ENCODE data around the gene MACROD1. TPM values are rescaled to one million over a fixed set of nuclear protein-coding genes. Genes with fewer than 3 reads are reported as not detected.
A peak's percentile ranks its signal among the peaks of the same experiment; 100 is the strongest.

MACROD1 gene
- total and polyA plus RNA-seq, 9 of the 15 experiments (the other 6 are each of a cell fraction or from before 2014, with no cell fraction given), result 1.1 to 60.0 (median 26.4) TPM

DNA sequence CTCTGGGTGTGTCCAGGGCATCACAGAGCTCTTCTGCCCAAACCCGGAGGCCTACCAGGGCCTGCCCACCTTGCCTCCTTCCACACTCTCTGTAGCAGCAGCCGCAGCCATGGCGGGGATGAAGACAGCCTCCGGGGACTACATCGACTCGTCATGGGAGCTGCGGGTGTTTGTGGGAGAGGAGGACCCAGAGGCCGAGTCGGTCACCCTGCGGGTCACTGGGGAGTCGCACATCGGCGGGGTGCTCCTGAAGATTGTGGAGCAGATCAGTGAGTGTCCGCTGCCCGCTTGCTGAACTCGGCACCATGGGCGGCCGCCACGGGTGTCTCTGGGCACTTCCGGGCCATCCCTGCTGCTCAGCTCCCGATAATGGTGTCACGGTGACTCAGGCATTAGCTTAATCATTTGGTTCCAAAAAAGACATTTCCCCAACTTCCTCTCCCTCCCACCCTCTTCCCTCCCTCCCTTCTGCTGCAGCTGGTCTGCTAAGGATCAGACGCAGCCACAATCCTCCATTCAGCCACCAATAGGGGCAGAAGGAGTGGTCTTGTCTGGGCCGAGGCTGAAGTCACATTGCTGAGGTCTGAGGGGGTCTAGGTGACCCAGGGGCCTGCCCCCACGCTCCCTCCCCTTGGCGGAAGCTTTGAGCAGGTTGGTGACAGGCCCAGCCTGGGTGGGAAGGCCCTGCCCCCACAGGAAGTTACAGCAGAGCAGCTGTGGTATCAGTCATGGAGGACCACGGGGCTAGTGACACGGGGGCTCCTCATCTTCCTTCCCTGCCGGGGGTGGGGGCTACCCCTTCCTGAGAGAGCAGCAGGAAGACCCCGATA is 41.6 kb upstream of the MACROD1 start (continued):
- TF ChIP-seq, protein P1, sequence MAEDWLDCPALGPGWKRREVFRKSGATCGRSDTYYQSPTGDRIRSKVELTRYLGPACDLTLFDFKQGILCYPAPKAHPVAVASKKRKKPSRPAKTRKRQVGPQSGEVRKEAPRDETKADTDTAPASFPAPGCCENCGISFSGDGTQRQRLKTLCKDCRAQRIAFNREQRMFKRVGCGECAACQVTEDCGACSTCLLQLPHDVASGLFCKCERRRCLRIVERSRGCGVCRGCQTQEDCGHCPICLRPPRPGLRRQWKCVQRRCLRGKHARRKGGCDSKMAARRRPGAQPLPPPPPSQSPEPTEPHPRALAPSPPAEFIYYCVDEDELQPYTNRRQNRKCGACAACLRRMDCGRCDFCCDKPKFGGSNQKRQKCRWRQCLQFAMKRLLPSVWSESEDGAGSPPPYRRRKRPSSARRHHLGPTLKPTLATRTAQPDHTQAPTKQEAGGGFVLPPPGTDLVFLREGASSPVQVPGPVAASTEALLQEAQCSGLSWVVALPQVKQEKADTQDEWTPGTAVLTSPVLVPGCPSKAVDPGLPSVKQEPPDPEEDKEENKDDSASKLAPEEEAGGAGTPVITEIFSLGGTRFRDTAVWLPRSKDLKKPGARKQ (CRISPR knock-in tag; IDR thresholded peaks at IDR 0.05), result no peak
- peak; percentile 75 for TF ChIP-seq ERF (CRISPR knock-in tag; IDR thresholded peaks at IDR 0.05)
- TF ChIP-seq HEY1 (CRISPR knock-in tag; IDR thresholded peaks at IDR 0.05; ENCODE audit: borderline replicate concordance), result no peak
- TF ChIP-seq FUS (optimal IDR thresholded peaks at IDR 0.05; ENCODE audit: low read depth, low read length), result no peak
- no peak for TF ChIP-seq SNIP1 (IDR thresholded peaks at IDR 0.05; ENCODE audit: low read depth)
- no peak for TF ChIP-seq U2AF2 (optimal IDR thresholded peaks at IDR 0.05; ENCODE audit: low read depth, low read length)
- TF ChIP-seq KAT7 (CRISPR knock-in tag; IDR thresholded peaks at IDR 0.05; ENCODE audit: borderline replicate concordance), result peak; percentile 21; the same call in 1 of the 2 replicates
- no peak for TF ChIP-seq HLTF (IDR thresholded peaks at IDR 0.05)
- TF ChIP-seq, protein P2, sequence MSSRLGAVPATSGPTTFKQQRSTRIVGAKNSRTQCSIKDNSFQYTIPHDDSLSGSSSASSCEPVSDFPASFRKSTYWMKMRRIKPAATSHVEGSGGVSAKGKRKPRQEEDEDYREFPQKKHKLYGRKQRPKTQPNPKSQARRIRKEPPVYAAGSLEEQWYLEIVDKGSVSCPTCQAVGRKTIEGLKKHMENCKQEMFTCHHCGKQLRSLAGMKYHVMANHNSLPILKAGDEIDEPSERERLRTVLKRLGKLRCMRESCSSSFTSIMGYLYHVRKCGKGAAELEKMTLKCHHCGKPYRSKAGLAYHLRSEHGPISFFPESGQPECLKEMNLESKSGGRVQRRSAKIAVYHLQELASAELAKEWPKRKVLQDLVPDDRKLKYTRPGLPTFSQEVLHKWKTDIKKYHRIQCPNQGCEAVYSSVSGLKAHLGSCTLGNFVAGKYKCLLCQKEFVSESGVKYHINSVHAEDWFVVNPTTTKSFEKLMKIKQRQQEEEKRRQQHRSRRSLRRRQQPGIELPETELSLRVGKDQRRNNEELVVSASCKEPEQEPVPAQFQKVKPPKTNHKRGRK (tag; IDR thresholded peaks at IDR 0.05), result no peak
- TF ChIP-seq NCOA6 (IDR thresholded peaks at IDR 0.05), result no peak
- TF ChIP-seq, protein P3, sequence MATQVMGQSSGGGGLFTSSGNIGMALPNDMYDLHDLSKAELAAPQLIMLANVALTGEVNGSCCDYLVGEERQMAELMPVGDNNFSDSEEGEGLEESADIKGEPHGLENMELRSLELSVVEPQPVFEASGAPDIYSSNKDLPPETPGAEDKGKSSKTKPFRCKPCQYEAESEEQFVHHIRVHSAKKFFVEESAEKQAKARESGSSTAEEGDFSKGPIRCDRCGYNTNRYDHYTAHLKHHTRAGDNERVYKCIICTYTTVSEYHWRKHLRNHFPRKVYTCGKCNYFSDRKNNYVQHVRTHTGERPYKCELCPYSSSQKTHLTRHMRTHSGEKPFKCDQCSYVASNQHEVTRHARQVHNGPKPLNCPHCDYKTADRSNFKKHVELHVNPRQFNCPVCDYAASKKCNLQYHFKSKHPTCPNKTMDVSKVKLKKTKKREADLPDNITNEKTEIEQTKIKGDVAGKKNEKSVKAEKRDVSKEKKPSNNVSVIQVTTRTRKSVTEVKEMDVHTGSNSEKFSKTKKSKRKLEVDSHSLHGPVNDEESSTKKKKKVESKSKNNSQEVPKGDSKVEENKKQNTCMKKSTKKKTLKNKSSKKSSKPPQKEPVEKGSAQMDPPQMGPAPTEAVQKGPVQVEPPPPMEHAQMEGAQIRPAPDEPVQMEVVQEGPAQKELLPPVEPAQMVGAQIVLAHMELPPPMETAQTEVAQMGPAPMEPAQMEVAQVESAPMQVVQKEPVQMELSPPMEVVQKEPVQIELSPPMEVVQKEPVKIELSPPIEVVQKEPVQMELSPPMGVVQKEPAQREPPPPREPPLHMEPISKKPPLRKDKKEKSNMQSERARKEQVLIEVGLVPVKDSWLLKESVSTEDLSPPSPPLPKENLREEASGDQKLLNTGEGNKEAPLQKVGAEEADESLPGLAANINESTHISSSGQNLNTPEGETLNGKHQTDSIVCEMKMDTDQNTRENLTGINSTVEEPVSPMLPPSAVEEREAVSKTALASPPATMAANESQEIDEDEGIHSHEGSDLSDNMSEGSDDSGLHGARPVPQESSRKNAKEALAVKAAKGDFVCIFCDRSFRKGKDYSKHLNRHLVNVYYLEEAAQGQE (IDR thresholded peaks at IDR 0.05; ENCODE audit: borderline replicate concordance), result no peak
- TF ChIP-seq, protein P3 (CRISPR knock-in tag; IDR thresholded peaks at IDR 0.05; ENCODE audit: low read depth), result no peak; the same call in 1 of the 2 replicates
- TF ChIP-seq, protein P4, sequence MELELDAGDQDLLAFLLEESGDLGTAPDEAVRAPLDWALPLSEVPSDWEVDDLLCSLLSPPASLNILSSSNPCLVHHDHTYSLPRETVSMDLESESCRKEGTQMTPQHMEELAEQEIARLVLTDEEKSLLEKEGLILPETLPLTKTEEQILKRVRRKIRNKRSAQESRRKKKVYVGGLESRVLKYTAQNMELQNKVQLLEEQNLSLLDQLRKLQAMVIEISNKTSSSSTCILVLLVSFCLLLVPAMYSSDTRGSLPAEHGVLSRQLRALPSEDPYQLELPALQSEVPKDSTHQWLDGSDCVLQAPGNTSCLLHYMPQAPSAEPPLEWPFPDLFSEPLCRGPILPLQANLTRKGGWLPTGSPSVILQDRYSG (tag; conservative IDR thresholded peaks at IDR 0.05; ENCODE audit: low read depth), result no peak
- TF ChIP-seq ZNF436 (CRISPR knock-in tag; IDR thresholded peaks at IDR 0.05), result no peak
- TF ChIP-seq TRIM28 (IDR thresholded peaks at IDR 0.05), result no peak
- TF ChIP-seq GATAD2B (IDR thresholded peaks at IDR 0.05; ENCODE audit: borderline replicate concordance), result no peak; the same call in 1 of the 2 replicates
